HUES64 (cell line): ENCODE data around the gene ITPR2.

ENCODE experiments used
- H3K27ac ChIP-seq: 2 replicates; pipeline ENCODE4 v1.7.0; 2013; ENCODE audit warnings: low read depth, low read length, inconsistent platforms
- H3K27me3 ChIP-seq: 2 replicates; pipeline ENCODE4 v1.6.1; 2013; ENCODE audit warnings: mild to moderate bottlenecking, low read length; ENCODE audit not compliant: insufficient read depth
- H3K36me3 ChIP-seq: 2 replicates; pipeline ENCODE4 v1.6.1; 2013; ENCODE audit warnings: mild to moderate bottlenecking, low read length; ENCODE audit not compliant: insufficient read depth
- H3K4me1 ChIP-seq: 2 replicates; pipeline ENCODE4 v1.6.1; 2013; ENCODE audit warnings: mild to moderate bottlenecking, low read length, moderate library complexity; ENCODE audit not compliant: insufficient read depth
- H3K4me3 ChIP-seq: 2 replicates; pipeline ENCODE4 v1.5.1; 2013; ENCODE audit warnings: mild to moderate bottlenecking, low read length, moderate library complexity
- H3K9ac ChIP-seq: 2 replicates; pipeline ENCODE4 v1.6.1; 2013; ENCODE audit warnings: mild to moderate bottlenecking, low read depth, low read length
- H3K9me3 ChIP-seq: 2 replicates; pipeline ENCODE4 v1.6.1; 2013; ENCODE audit warnings: low read depth, low read length; ENCODE audit not compliant: insufficient read depth
- WGBS: fragments of 150-250, 120-280 bp; methylation state at CpG from one replicate; pipeline ENCODE4 v1.1.7; 2013; ENCODE audit warnings: missing lambda C conversion rate; 5-methylcytosine and 5-hydroxymethylcytosine counted together

The ITPR2 gene

GRCh38 chr12:26631846-26632245 is 201.1 kb downstream of the ITPR2 start:
- Histone ChIP-seq H3K36me3 (0 out of 2 replicates have a peak, but pooled peaks cover 4% of the 10 kb centered on the region), H3K9me3 (no peaks in the 10 kb centered on the region), H3K4me3 (no peak overlapping the region), H3K4me1 (peaks cover 42% of the 10 kb centered on the region), H3K27ac (no peak overlapping the region), H3K27me3 (no peaks in the 10 kb centered on the region), H3K9ac (no peak overlapping the region)
- WGBS = 86% methylated on average over 6 of the region's 6 CpGs

- no peak overlapping the region for H3K27ac ChIP-seq
- H3K4me3 ChIP-seq = no peak overlapping the region
- no peaks in the 10 kb centered on the region for H3K27me3 ChIP-seq
- WGBS = 91% methylated on average over 10 of the region's 10 CpGs
- 0 out of 2 replicates have a peak, but pooled peaks cover 4% of the 10 kb centered on the region for H3K36me3 ChIP-seq
- no peak overlapping the region for H3K9ac ChIP-seq
- peaks cover 29% of the 10 kb centered on the region for H3K4me1 ChIP-seq
- no peaks in the 10 kb centered on the region for H3K9me3 ChIP-seq
These were observed 202.4 kb downstream of the ITPR2 start for GRCh38 chr12:26630546-26631027.

- 56% methylated on average over 1 of the region's 1 CpG for WGBS
- Histone ChIP-seq H3K4me3 (no peak overlapping the region), H3K27ac (no peak overlapping the region)
These were observed 203.1 kb downstream of the ITPR2 start for GRCh38 chr12:26629864-26630263.

GRCh38 chr12:26628234-26628633 is 204.8 kb downstream of the ITPR2 start:
- Histone ChIP-seq H3K4me1 (peaks cover 7% of the 10 kb centered on the region), H3K27me3 (no peaks in the 10 kb centered on the region), H3K36me3 (0 out of 2 replicates have a peak, but pooled peaks cover 4% of the 10 kb centered on the region), H3K9me3 (no peaks in the 10 kb centered on the region), H3K27ac (no peak overlapping the region), H3K9ac (no peak overlapping the region), H3K4me3 (no peak overlapping the region)
- 89% methylated on average over 2 of the region's 2 CpGs for WGBS

More at GRCh38 chr12:26629864-26630263, 203.1 kb downstream of the ITPR2 start:
- H3K9ac ChIP-seq = no peak overlapping the region
- H3K27me3 ChIP-seq = no peaks in the 10 kb centered on the region
- H3K9me3 ChIP-seq = no peaks in the 10 kb centered on the region
- 0 out of 2 replicates have a peak, but pooled peaks cover 4% of the 10 kb centered on the region for H3K36me3 ChIP-seq
- H3K4me1 ChIP-seq = peaks cover 22% of the 10 kb centered on the region

GRCh38 chr12:26627335-26627734 is 205.7 kb downstream of the ITPR2 start:
- H3K9me3 ChIP-seq = no peaks in the 10 kb centered on the region
- no peak overlapping the region for H3K4me3 ChIP-seq
- H3K27ac ChIP-seq = no peak overlapping the region
- peaks cover 4% of the 10 kb centered on the region; the same call in 1 of the 2 replicates for H3K36me3 ChIP-seq
- 91% methylated on average over 4 of the region's 4 CpGs for WGBS
- H3K4me1 ChIP-seq = peaks cover 4% of the 10 kb centered on the region; the same call in 1 of the 2 replicates
- H3K9ac ChIP-seq = no peak overlapping the region
- no peaks in the 10 kb centered on the region for H3K27me3 ChIP-seq

GRCh38 chr12:26623136-26623535 is 209.9 kb downstream of the ITPR2 start:
- Histone ChIP-seq H3K4me1 (no peaks in the 10 kb centered on the region), H3K9ac (no peak overlapping the region), H3K4me3 (no peak overlapping the region), H3K27me3 (no peaks in the 10 kb centered on the region), H3K9me3 (no peaks in the 10 kb centered on the region), H3K36me3 (peaks cover 39% of the 10 kb centered on the region), H3K27ac (no peak overlapping the region)
- WGBS = 94% methylated on average over 4 of the region's 4 CpGs

GRCh38 chr12:26622601-26623000 is 210.4 kb downstream of the ITPR2 start:
- Histone ChIP-seq H3K27me3 (no peaks in the 10 kb centered on the region), H3K36me3 (peaks cover 39% of the 10 kb centered on the region), H3K9me3 (no peaks in the 10 kb centered on the region), H3K27ac (no peak overlapping the region), H3K4me3 (no peak overlapping the region), H3K9ac (no peak overlapping the region), H3K4me1 (no peaks in the 10 kb centered on the region)
- 96% methylated on average over 5 of the region's 5 CpGs for WGBS

- no peak overlapping the region for H3K9ac ChIP-seq
- no peaks in the 10 kb centered on the region for H3K9me3 ChIP-seq
- H3K27me3 ChIP-seq = no peaks in the 10 kb centered on the region
- no peaks in the 10 kb centered on the region for H3K4me1 ChIP-seq
- WGBS = 94% methylated on average over 3 of the region's 3 CpGs
- no peak overlapping the region for H3K27ac ChIP-seq
- no peak overlapping the region for H3K4me3 ChIP-seq
- peaks cover 35% of the 10 kb centered on the region for H3K36me3 ChIP-seq
These were observed 211.1 kb downstream of the ITPR2 start for GRCh38 chr12:26621932-26622331.

GRCh38 chr12:26620907-26621306 is 212.1 kb downstream of the ITPR2 start:
- Histone ChIP-seq H3K36me3 (peaks cover 35% of the 10 kb centered on the region), H3K9ac (no peak overlapping the region), H3K27ac (no peak overlapping the region), H3K9me3 (no peaks in the 10 kb centered on the region), H3K4me1 (no peaks in the 10 kb centered on the region), H3K4me3 (no peak overlapping the region), H3K27me3 (no peaks in the 10 kb centered on the region)
- WGBS = 91% methylated on average over 5 of the region's 5 CpGs

- H3K27me3 ChIP-seq = no peaks in the 10 kb centered on the region
- no peak overlapping the region for H3K9ac ChIP-seq
- 87% methylated on average over 1 of the region's 1 CpG for WGBS
- H3K9me3 ChIP-seq = no peaks in the 10 kb centered on the region
- no peak overlapping the region for H3K4me3 ChIP-seq
- no peaks in the 10 kb centered on the region for H3K4me1 ChIP-seq
- H3K36me3 ChIP-seq = peaks cover 35% of the 10 kb centered on the region
- no peak overlapping the region for H3K27ac ChIP-seq
These were observed 215.5 kb downstream of the ITPR2 start for GRCh38 chr12:26617513-26617912.

- WGBS = 51% methylated on average over 3 of the region's 3 CpGs
- no peaks in the 10 kb centered on the region for H3K4me1 ChIP-seq
- H3K27ac ChIP-seq = no peak overlapping the region
- H3K9me3 ChIP-seq = no peaks in the 10 kb centered on the region
- H3K9ac ChIP-seq = no peak overlapping the region
- H3K4me3 ChIP-seq = no peak overlapping the region
- no peaks in the 10 kb centered on the region for H3K27me3 ChIP-seq
- peaks cover 9% of the 10 kb centered on the region; the same call in 1 of the 2 replicates for H3K36me3 ChIP-seq
These were observed 218.9 kb downstream of the ITPR2 start for GRCh38 chr12:26614011-26614616.
